Osteoblast (primary cell): ENCODE measurements around the gene ABI3BP. TPM values are rescaled to one million over a fixed set of nuclear protein-coding genes. Genes with fewer than 3 reads are reported as not detected.

Experiments
- DNase-seq: peaks from one replicate; pipeline ENCODE4 v3.0.0; 2011; ENCODE audit warnings: low spot score, mixed read lengths; ENCODE audit not compliant: insufficient read length; ENCODE audit errors: missing footprints
- H2AFZ ChIP-seq: 2 replicates; pipeline ENCODE4 v1.6.0; 2011; ENCODE audit warnings: mild to moderate bottlenecking, low read length
- H3K27ac ChIP-seq: 2 replicates; pipeline ENCODE4 v1.5.1; 2011; ENCODE audit warnings: mild to moderate bottlenecking, low read depth, low read length, moderate library complexity
- H3K27me3 ChIP-seq: 2 replicates; pipeline ENCODE4 v1.6.0; 2012; ENCODE audit warnings: mild to moderate bottlenecking, control low read depth, inconsistent platforms, low read length, moderate library complexity; ENCODE audit not compliant: insufficient read depth
- H3K36me3 ChIP-seq: 2 replicates; pipeline ENCODE4 v1.5.1; 2011; ENCODE audit warnings: mild to moderate bottlenecking, low read length, control low read depth, moderate library complexity; ENCODE audit not compliant: insufficient read depth
- H3K4me1 ChIP-seq: 2 replicates; pipeline ENCODE4 v1.5.1; 2011; ENCODE audit warnings: mild to moderate bottlenecking, low read length, control low read depth, moderate library complexity; ENCODE audit not compliant: insufficient read depth
- H3K4me2 ChIP-seq: 2 replicates; pipeline ENCODE4 v1.6.0; 2011; ENCODE audit warnings: mild to moderate bottlenecking, low read length; ENCODE audit not compliant: insufficient read depth
- H3K4me3 ChIP-seq: fragments of 200-600 bp; sonication (generic); 3 replicates; pipeline ENCODE4 v1.5.1; 2012; ENCODE audit warnings: mild to moderate bottlenecking, low read length, inconsistent platforms; ENCODE audit not compliant: insufficient read depth
- H3K79me2 ChIP-seq: 2 replicates; pipeline ENCODE4 v1.6.0; 2012; ENCODE audit warnings: mild to moderate bottlenecking, low read length, control low read depth, inconsistent platforms; ENCODE audit not compliant: insufficient read depth
- H3K9me3 ChIP-seq: 2 replicates; pipeline ENCODE4 v1.5.1; 2011; ENCODE audit warnings: low read depth, low read length, control low read depth
- H4K20me1 ChIP-seq: 2 replicates; pipeline ENCODE4 v1.6.0; 2012; ENCODE audit warnings: mild to moderate bottlenecking, low read length, control low read depth; ENCODE audit not compliant: insufficient read depth
- total RNA-seq: library from RNA; depleted of rRNA; stranded (reverse); fragments of >200 nt; gene quantifications from 2 replicates; pipeline ENCODE4 v1.2.3, GENCODE V29; 2012
- TF ChIP-seq, protein P1 (sequence below): IDR thresholded peaks from 2 replicates; pipeline ENCODE4 v1.5.1; 2011; ENCODE audit warnings: mild to moderate bottlenecking, low read depth, low read length, moderate library complexity; ENCODE audit errors: extremely low read depth

The ABI3BP gene
- total RNA-seq, 1 donor, result 130 TPM

DNA sequence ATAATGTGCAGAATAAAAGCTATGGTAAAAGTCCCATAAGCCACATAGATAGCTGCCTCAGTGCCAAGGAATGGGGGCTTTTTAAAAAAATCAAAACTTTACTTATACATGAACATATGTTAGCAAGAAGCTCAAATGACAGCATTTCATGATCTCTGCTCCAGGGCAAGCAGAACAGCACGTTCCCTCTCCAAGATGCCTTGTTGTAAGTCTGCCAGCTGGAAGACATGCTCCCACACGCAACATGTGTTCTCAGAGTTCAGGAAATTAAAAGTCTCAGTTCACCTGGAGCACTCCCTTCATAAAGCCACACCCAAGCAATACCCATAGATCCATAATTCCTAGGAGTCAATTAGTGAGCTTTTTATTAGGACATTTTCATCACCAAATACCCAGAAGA lies 52.2 kb downstream of the ABI3BP start:
- H3K4me2 ChIP-seq, result no peak overlapping the region
- H3K4me3 ChIP-seq, result no peak overlapping the region
- TF ChIP-seq, protein P1, sequence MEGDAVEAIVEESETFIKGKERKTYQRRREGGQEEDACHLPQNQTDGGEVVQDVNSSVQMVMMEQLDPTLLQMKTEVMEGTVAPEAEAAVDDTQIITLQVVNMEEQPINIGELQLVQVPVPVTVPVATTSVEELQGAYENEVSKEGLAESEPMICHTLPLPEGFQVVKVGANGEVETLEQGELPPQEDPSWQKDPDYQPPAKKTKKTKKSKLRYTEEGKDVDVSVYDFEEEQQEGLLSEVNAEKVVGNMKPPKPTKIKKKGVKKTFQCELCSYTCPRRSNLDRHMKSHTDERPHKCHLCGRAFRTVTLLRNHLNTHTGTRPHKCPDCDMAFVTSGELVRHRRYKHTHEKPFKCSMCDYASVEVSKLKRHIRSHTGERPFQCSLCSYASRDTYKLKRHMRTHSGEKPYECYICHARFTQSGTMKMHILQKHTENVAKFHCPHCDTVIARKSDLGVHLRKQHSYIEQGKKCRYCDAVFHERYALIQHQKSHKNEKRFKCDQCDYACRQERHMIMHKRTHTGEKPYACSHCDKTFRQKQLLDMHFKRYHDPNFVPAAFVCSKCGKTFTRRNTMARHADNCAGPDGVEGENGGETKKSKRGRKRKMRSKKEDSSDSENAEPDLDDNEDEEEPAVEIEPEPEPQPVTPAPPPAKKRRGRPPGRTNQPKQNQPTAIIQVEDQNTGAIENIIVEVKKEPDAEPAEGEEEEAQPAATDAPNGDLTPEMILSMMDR, result no peak
- no peaks in the 10 kb centered on the region for H3K27me3 ChIP-seq
- H4K20me1 ChIP-seq, result no peaks in the 10 kb centered on the region
- no peaks in the 10 kb centered on the region for H3K9me3 ChIP-seq
- H3K27ac ChIP-seq, result no peak overlapping the region
- no peak overlapping the region for H2AFZ ChIP-seq
- H3K79me2 ChIP-seq, result peaks cover 43% of the 10 kb centered on the region
- H3K36me3 ChIP-seq, result no peaks in the 10 kb centered on the region
- peaks cover 3% of the 10 kb centered on the region for H3K4me1 ChIP-seq
- no peak for DNase-seq

DNA sequence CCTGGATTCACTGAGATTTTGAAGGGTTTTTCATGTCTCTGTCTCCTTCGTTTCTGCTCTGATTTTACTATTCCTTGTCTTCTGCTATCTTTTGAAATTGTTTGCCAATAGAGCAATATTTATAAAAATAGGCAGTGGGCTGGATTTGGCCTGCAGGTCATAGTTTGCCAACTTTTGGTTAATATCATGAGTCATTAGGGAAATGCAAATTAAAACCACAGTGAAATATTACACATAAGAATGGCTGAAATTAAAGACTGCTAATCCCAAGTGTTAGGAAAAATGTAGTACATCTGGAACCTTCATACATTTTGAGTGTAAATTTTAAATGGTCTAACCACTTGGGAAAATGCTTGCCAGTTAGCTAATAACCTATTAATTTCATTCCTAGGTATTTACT lies 56.3 kb downstream of the ABI3BP start:
- Histone ChIP-seq H3K4me2 (no peak overlapping the region), H3K4me1 (peaks cover 3% of the 10 kb centered on the region), H3K9me3 (no peaks in the 10 kb centered on the region), H3K27me3 (no peaks in the 10 kb centered on the region), H2AFZ (no peak overlapping the region), H3K27ac (no peak overlapping the region), H4K20me1 (no peaks in the 10 kb centered on the region), H3K4me3 (no peak overlapping the region), H3K79me2 (peaks cover 38% of the 10 kb centered on the region), H3K36me3 (no peaks in the 10 kb centered on the region)
- no peak for DNase-seq
- TF ChIP-seq, protein P1, result no peak

DNA sequence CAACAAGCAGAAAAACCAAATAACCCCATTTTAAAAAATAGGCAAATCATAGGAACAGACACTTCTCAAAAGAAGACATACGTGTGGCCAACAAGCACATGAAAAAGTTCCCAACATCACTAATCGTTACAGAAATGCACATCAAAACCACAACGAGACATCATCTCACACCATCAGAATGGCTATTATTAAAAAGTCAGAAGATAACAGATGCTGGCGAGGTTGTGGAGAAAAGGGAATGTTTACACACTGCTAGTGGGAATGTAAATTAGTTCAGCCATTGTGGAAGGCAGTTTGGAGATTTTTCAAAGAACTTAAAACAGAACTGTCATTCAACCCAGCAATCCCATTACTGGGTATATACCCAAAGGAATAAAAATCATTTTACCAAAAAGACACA lies 60.7 kb downstream of the ABI3BP start:
- Histone ChIP-seq H3K27ac (peak overlapping the region; percentile 92), H3K36me3 (no peaks in the 10 kb centered on the region), H3K4me3 (no peak overlapping the region), H3K9me3 (no peaks in the 10 kb centered on the region), H4K20me1 (no peaks in the 10 kb centered on the region), H3K79me2 (peaks cover 55% of the 10 kb centered on the region), H3K4me2 (no peak overlapping the region), H2AFZ (no peak overlapping the region), H3K4me1 (peaks cover 30% of the 10 kb centered on the region), H3K27me3 (no peaks in the 10 kb centered on the region)
- DNase-seq, result no peak
- TF ChIP-seq, protein P1, result no peak

DNA sequence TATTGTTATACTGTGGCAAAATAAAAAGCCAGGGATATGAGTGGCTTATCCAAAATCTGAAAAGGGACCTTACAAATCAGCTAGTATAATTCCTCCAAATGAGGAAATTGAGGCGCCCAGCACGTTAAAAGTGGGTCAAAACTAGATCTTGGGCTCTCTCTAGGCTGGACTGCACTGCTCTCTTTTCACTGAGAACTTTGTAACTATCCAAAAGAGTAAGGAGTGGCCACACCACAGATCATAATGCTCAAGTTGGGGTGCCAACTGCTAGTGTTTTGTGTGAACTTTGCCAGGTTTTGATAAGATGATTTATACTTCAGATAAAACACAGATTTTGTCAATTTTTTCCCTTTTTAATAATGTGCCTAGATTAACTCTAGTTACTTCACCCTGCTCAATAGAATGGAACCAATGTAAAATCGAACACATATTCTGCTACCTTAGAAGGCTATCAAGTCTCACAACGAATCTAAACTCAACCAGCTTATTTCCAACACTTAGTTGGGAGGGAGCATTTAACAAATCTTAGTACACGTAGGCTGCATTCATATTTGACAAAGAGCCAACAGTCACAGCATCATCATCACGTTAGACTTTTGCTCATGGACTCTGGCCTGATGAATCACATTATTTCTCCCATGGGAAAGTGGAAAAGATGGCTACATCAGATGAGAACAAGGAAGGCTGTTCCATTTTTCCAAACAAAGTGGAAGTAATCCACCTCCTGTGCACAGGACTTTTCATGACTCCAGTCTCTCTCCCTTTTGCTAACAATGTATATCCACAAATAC lies 64.4 kb downstream of the ABI3BP start:
- peak overlapping the region; percentile 7 for H3K4me3 ChIP-seq
- H3K4me2 ChIP-seq, result peak overlapping the region; percentile 37
- H4K20me1 ChIP-seq, result no peaks in the 10 kb centered on the region
- TF ChIP-seq, protein P1, result no peak
- H3K4me1 ChIP-seq, result peaks cover 27% of the 10 kb centered on the region
- no peaks in the 10 kb centered on the region for H3K9me3 ChIP-seq
- H2AFZ ChIP-seq, result peak overlapping the region; percentile 12
- H3K27me3 ChIP-seq, result no peaks in the 10 kb centered on the region
- peak overlapping the region; percentile 92 for H3K27ac ChIP-seq
- peaks cover 6% of the 10 kb centered on the region for H3K36me3 ChIP-seq
- no peak for DNase-seq
- H3K79me2 ChIP-seq, result peaks cover 65% of the 10 kb centered on the region
